Globus pallidus (tissue), 1 donor: Measurements from ENCODE around the gene RCAN2.
"Not testable (repeated sequence)": the region's sequence is repeated elsewhere in the genome, so short reads cannot be mapped to it uniquely, and the experiment has no call there.

ENCODE experiments used
- DNase-seq: peaks from one replicate; pipeline ENCODE4 v3.0.0-alpha.2; 2015; ENCODE audit warnings: low spot score

Gene RCAN2

GRCh38 chr6:46333481-46333880 lies 157.8 kb downstream of the RCAN2 start:
- DNase-seq = no peak

- not testable (repeated sequence) for DNase-seq
Observed at GRCh38 chr6:46332448-46332847, 158.8 kb downstream of the RCAN2 start.

- DNase-seq = no peak
Observed at GRCh38 chr6:46331461-46331860, 159.8 kb downstream of the RCAN2 start.

GRCh38 chr6:46329568-46329967 lies 161.7 kb downstream of the RCAN2 start:
- DNase-seq = no peak

- no peak for DNase-seq
Observed at GRCh38 chr6:46327779-46328178, 163.5 kb downstream of the RCAN2 start.

- DNase-seq = peak; percentile 86
Observed at GRCh38 chr6:46325561-46326530, 165.4 kb downstream of the RCAN2 start.

GRCh38 chr6:46324706-46325105 lies 166.5 kb downstream of the RCAN2 start:
- peak; percentile 37 for DNase-seq

- peak; percentile 33 for DNase-seq
Observed at GRCh38 chr6:46323966-46324622, 167.2 kb downstream of the RCAN2 start.

GRCh38 chr6:46323312-46323965 lies 167.8 kb downstream of the RCAN2 start:
- DNase-seq = peak; percentile 14

- no peak for DNase-seq
Observed at GRCh38 chr6:46320505-46320904, 170.7 kb downstream of the RCAN2 start.

- no peak for DNase-seq
Observed at GRCh38 chr6:46315589-46315988, 175.7 kb downstream of the RCAN2 start.

GRCh38 chr6:46312654-46313053 lies 178.6 kb downstream of the RCAN2 start:
- no peak for DNase-seq

- no peak for DNase-seq
Observed at GRCh38 chr6:46310196-46310595, 181.1 kb downstream of the RCAN2 start.

- DNase-seq = no peak
Observed at GRCh38 chr6:46306431-46306830, 184.8 kb downstream of the RCAN2 start.

- DNase-seq = no peak
Observed at GRCh38 chr6:46305833-46306232, 185.4 kb downstream of the RCAN2 start.

GRCh38 chr6:46305236-46305635 lies 186.0 kb downstream of the RCAN2 start:
- no peak for DNase-seq

GRCh38 chr6:46302816-46303215 lies 188.4 kb downstream of the RCAN2 start:
- DNase-seq = no peak

- DNase-seq = no peak
Observed at GRCh38 chr6:46302176-46302575, 189.1 kb downstream of the RCAN2 start.

GRCh38 chr6:46299253-46299652 lies 192.0 kb downstream of the RCAN2 start:
- DNase-seq = no peak

GRCh38 chr6:46296586-46296985 lies 194.7 kb downstream of the RCAN2 start:
- DNase-seq = no peak

GRCh38 chr6:46293641-46294316 lies 197.5 kb downstream of the RCAN2 start:
- no peak for DNase-seq

- no peak for DNase-seq
Observed at GRCh38 chr6:46291880-46292279, 199.4 kb downstream of the RCAN2 start.
